Hepatocyte (in vitro differentiated cells): ENCODE data around the gene THSD4. TPM values are rescaled to one million over a fixed set of nuclear protein-coding genes. Genes with fewer than 3 reads are reported as not detected.

Experiments
- DNase-seq: peaks from one replicate; pipeline ENCODE4 v3.0.0-alpha.2; 2016; ENCODE audit warnings: low spot score
- H2AFZ ChIP-seq: fragments of 200-600 bp; sonication (generic); 2 replicates; pipeline ENCODE4 v1.6.0; 2016; ENCODE audit warnings: antibody characterized with exemption, mild to moderate bottlenecking
- H3K27ac ChIP-seq: fragments of 200-600 bp; sonication (generic); 2 replicates; pipeline ENCODE4 v1.5.1; 2016; ENCODE audit warnings: mild to moderate bottlenecking
- H3K27me3 ChIP-seq: fragments of 200-600 bp; sonication (generic); 2 replicates; pipeline ENCODE4 v1.6.1; 2016
- H3K36me3 ChIP-seq: fragments of 200-600 bp; sonication (generic); replicated peaks from 2 replicates; pipeline ENCODE4 v1.5.1; 2016; ENCODE audit warnings: low read depth; ENCODE audit not compliant: insufficient read depth
- H3K4me1 ChIP-seq: fragments of 200-600 bp; sonication (generic); 2 replicates; pipeline ENCODE4 v1.5.1; 2016; ENCODE audit warnings: mild to moderate bottlenecking, moderate library complexity; ENCODE audit not compliant: insufficient read depth
- H3K4me2 ChIP-seq: fragments of 200-600 bp; sonication (generic); 2 replicates; pipeline ENCODE4 v1.6.0; 2016
- H3K4me3 ChIP-seq: fragments of 200-600 bp; sonication (generic); 2 replicates; pipeline ENCODE4 v1.5.1; 2016; ENCODE audit warnings: mild to moderate bottlenecking
- H3K79me2 ChIP-seq: fragments of 200-600 bp; sonication (generic); 2 replicates; pipeline ENCODE4 v1.6.0; 2017; ENCODE audit warnings: mild to moderate bottlenecking
- H3K9me2 ChIP-seq: fragments of 200-600 bp; sonication (generic); replicated peaks from 2 replicates; pipeline ENCODE4 v1.6.0; 2017; ENCODE audit warnings: mild to moderate bottlenecking; ENCODE audit not compliant: insufficient read depth
- H3K9me3 ChIP-seq: fragments of 200-600 bp; sonication (generic); 2 replicates; pipeline ENCODE4 v1.5.1; 2016; ENCODE audit warnings: low read depth, mild to moderate bottlenecking
- H4K20me1 ChIP-seq: fragments of 200-600 bp; sonication (generic); 2 replicates; pipeline ENCODE4 v1.6.0; 2016; ENCODE audit warnings: mild to moderate bottlenecking; ENCODE audit not compliant: insufficient read depth, poor library complexity, severe bottlenecking
- EZH2 ChIP-seq: fragments of 200-600 bp; sonication (generic); IDR thresholded peaks from 2 replicates; pipeline ENCODE4 v1.6.1; 2016; ENCODE audit warnings: antibody characterized with exemption, mild to moderate bottlenecking, borderline replicate concordance
- EZH2phosphoT487 ChIP-seq: fragments of 200-600 bp; sonication (generic); IDR thresholded peaks from one replicate; pipeline ENCODE4 v1.6.1; 2018; ENCODE audit warnings: antibody characterized with exemption, mild to moderate bottlenecking, low read depth, moderate library complexity; ENCODE audit not compliant: unreplicated experiment, severe bottlenecking
- WGBS: methylation state at CpG from one replicate; pipeline ENCODE4 v1.1.6; 2016; ENCODE audit warnings: low lambda C conversion rate; ENCODE audit errors: missing lambda C conversion rate; 5-methylcytosine and 5-hydroxymethylcytosine counted together
- polyA plus RNA-seq: library from polyadenylated mRNA; unstranded; fragments of >200 nt; fragmentation: Nextera tagmentation; extraction: Ambion mirVana; gene quantifications from 2 replicates; pipeline ENCODE4 v1.2.1, GENCODE V29; 2016
- total RNA-seq: library from RNA; depleted of rRNA; stranded (reverse); fragments of >200 nt; gene quantifications from 2 replicates; pipeline ENCODE4 v1.2.3, GENCODE V29; 2014
- TF ChIP-seq, protein P1 (sequence below): fragments of 200-600 bp; sonication (generic); IDR thresholded peaks from 2 replicates; pipeline ENCODE4 v1.5.1; 2016; ENCODE audit warnings: antibody characterized with exemption, mild to moderate bottlenecking; ENCODE audit not compliant: poor library complexity

THSD4 gene
- total and polyA plus RNA-seq, 2 experiments from 2014 or later = 4.3 to 7.0 TPM

DNA sequence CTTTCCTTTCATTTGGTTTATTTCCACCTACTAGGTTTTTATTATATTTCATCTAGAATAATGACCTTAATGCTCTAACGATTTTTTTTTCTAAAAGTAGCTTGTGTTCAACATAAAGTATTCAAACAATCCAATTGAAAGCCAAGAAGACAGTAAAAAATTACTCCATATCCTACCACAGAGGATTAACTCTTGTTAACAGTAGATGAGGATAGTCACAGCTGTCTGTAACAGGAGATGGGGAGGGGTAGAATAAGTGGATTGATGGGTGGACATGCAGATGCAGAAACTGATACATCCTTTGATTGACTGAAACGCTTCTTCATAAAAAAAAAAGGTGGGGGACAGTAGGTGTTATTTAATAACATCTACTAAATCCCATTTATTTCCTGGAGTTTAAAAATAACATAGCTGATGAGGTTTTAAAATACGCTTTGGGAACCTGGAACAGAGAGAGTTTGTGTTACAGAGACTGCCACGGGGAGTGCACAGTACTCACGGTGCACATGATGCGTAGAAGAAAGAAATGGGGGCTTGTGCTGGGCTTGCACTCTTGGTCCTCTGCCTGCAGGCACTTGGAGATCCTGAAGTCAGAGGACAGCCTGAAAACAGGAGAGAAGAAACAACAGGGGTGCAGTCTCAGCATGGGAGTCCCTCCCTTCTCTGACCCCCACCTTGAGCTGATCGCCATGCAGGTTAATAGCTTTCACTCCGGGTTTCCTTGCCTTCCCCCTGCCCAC is 226.7 kb downstream of the THSD4 start:
- WGBS = 89% methylated on average over 7 of the region's 8 CpGs
- Histone ChIP-seq H2AFZ (no peak overlapping the region), H3K9me3 (no peaks in the 10 kb centered on the region), H3K4me1 (peaks cover 3% of the 10 kb centered on the region), H3K4me2 (no peak overlapping the region), H3K9me2 (no peaks in the 10 kb centered on the region), H3K36me3 (no peaks in the 10 kb centered on the region), H3K27ac (no peak overlapping the region), H3K27me3 (no peaks in the 10 kb centered on the region), H3K79me2 (no peaks in the 10 kb centered on the region), H4K20me1 (no peaks in the 10 kb centered on the region), H3K4me3 (no peak overlapping the region)
- no peak for DNase-seq
- TF ChIP-seq, protein P1, sequence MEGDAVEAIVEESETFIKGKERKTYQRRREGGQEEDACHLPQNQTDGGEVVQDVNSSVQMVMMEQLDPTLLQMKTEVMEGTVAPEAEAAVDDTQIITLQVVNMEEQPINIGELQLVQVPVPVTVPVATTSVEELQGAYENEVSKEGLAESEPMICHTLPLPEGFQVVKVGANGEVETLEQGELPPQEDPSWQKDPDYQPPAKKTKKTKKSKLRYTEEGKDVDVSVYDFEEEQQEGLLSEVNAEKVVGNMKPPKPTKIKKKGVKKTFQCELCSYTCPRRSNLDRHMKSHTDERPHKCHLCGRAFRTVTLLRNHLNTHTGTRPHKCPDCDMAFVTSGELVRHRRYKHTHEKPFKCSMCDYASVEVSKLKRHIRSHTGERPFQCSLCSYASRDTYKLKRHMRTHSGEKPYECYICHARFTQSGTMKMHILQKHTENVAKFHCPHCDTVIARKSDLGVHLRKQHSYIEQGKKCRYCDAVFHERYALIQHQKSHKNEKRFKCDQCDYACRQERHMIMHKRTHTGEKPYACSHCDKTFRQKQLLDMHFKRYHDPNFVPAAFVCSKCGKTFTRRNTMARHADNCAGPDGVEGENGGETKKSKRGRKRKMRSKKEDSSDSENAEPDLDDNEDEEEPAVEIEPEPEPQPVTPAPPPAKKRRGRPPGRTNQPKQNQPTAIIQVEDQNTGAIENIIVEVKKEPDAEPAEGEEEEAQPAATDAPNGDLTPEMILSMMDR = no peak
- TF ChIP-seq EZH2phosphoT487 (no peak), EZH2 (no peak)

DNA sequence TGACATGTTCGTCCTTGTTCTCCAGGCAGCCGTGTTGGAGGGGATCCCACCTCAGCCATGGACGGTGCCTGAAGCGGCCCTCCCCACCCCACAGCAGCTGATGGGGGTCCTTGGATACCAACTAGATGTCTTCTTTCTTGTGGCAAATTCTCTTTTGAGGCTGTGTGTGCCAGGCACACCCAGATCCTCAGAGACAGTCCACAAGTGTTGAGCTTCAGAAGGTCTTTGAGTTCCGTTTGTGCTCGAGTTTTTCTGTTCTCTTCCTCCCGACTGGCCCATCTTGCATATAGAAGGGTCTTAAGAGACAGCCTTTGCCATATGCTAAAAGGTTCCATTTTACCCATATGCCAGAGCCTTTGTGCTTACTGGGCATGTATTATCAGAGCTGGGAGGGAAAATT is 227.4 kb downstream of the THSD4 start:
- Histone ChIP-seq H4K20me1 (no peaks in the 10 kb centered on the region), H3K27ac (no peak overlapping the region), H2AFZ (no peak overlapping the region), H3K36me3 (no peaks in the 10 kb centered on the region), H3K4me1 (no peaks in the 10 kb centered on the region), H3K4me3 (no peak overlapping the region), H3K27me3 (no peaks in the 10 kb centered on the region), H3K4me2 (no peak overlapping the region), H3K9me3 (no peaks in the 10 kb centered on the region), H3K9me2 (no peaks in the 10 kb centered on the region), H3K79me2 (no peaks in the 10 kb centered on the region)
- 89% methylated on average over 7 of the region's 7 CpGs for WGBS
- DNase-seq = no peak
- TF ChIP-seq, protein P1 = no peak
- TF ChIP-seq EZH2 = no peak
- no peak for TF ChIP-seq EZH2phosphoT487

DNA sequence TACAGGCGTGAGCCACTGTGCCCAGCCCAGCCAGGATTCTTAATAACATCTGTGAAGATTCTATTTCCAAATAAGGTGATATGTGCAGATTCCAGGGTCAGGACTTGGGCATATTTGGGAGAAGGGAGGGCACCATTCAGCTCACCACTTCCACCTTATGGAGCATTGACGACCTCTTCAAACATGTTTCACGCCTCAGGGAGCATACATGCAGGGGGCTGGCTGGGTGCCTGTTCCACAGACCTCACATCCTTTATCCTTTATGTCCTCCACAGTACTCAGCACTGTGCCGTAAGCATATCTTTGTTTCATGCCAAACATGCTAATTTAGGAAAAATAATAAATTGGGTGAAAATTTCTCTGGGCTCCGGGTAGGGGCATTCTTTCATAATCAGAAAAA is 229.0 kb downstream of the THSD4 start:
- WGBS = 93% methylated on average over 5 of the region's 5 CpGs

More for the DNA sequence above, 229.0 kb downstream of the THSD4 start:
- Histone ChIP-seq H3K4me2 (no peak overlapping the region), H3K4me3 (no peak overlapping the region), H3K9me3 (no peaks in the 10 kb centered on the region), H3K27ac (no peak overlapping the region), H3K36me3 (no peaks in the 10 kb centered on the region), H3K4me1 (no peaks in the 10 kb centered on the region), H2AFZ (no peak overlapping the region), H3K9me2 (no peaks in the 10 kb centered on the region), H4K20me1 (no peaks in the 10 kb centered on the region), H3K27me3 (no peaks in the 10 kb centered on the region), H3K79me2 (no peaks in the 10 kb centered on the region)
- no peak for TF ChIP-seq EZH2
- no peak for TF ChIP-seq EZH2phosphoT487
- TF ChIP-seq, protein P1 = no peak
- DNase-seq = no peak
